MV-4-11 (cell line): ENCODE data around the gene ARHGEF12.
A peak's percentile ranks its signal among the peaks of the same experiment; 100 is the strongest.

Experiments used
- DNase-seq: peaks from one replicate; lab custom pipeline; 2025; lab: John Stamatoyannopoulos, UW

The ARHGEF12 gene

GRCh38 chr11:120385655-120386054 is 49.4 kb downstream of the ARHGEF12 start:
- no peak for DNase-seq

- DNase-seq: no peak
Observed at GRCh38 chr11:120386318-120386717, 50.1 kb downstream of the ARHGEF12 start.

GRCh38 chr11:120386774-120387371 is 50.7 kb downstream of the ARHGEF12 start:
- no peak for DNase-seq

- DNase-seq: no peak
Observed at GRCh38 chr11:120388261-120388660, 52.0 kb downstream of the ARHGEF12 start.

- DNase-seq: no peak
Observed at GRCh38 chr11:120389693-120390584, 53.7 kb downstream of the ARHGEF12 start.

- DNase-seq: no peak
Observed at GRCh38 chr11:120390585-120390922, 54.3 kb downstream of the ARHGEF12 start.

GRCh38 chr11:120391292-120391691 is 55.1 kb downstream of the ARHGEF12 start:
- DNase-seq: no peak

GRCh38 chr11:120391854-120392253 is 55.6 kb downstream of the ARHGEF12 start:
- DNase-seq: no peak

- DNase-seq: no peak
Observed at GRCh38 chr11:120392314-120392713, 56.1 kb downstream of the ARHGEF12 start.

- DNase-seq: no peak
Observed at GRCh38 chr11:120392793-120393192, 56.6 kb downstream of the ARHGEF12 start.

- DNase-seq: no peak
Observed at GRCh38 chr11:120394119-120394518, 57.9 kb downstream of the ARHGEF12 start.

GRCh38 chr11:120395778-120396177 is 59.6 kb downstream of the ARHGEF12 start:
- no peak for DNase-seq

- no peak for DNase-seq
Observed at GRCh38 chr11:120398132-120398531, 61.9 kb downstream of the ARHGEF12 start.

GRCh38 chr11:120399307-120399706 is 63.1 kb downstream of the ARHGEF12 start:
- no peak for DNase-seq

- peak; percentile 90 for DNase-seq
Observed at GRCh38 chr11:120400564-120401364, 64.6 kb downstream of the ARHGEF12 start.

GRCh38 chr11:120401506-120401905 is 65.3 kb downstream of the ARHGEF12 start:
- no peak for DNase-seq

GRCh38 chr11:120403966-120404365 is 67.8 kb downstream of the ARHGEF12 start:
- DNase-seq: no peak

GRCh38 chr11:120404495-120404894 is 68.3 kb downstream of the ARHGEF12 start:
- DNase-seq: no peak

- DNase-seq: no peak
Observed at GRCh38 chr11:120409655-120410054, 73.4 kb downstream of the ARHGEF12 start.

- DNase-seq: no peak
Observed at GRCh38 chr11:120410622-120411380, 74.6 kb downstream of the ARHGEF12 start.

- no peak for DNase-seq
Observed at GRCh38 chr11:120413480-120413879, 77.3 kb downstream of the ARHGEF12 start.

- peak; percentile 3 for DNase-seq
Observed at GRCh38 chr11:120420572-120420971, 84.4 kb downstream of the ARHGEF12 start.
